ENCODE data around the gene KCNAB2. TPM values are rescaled to one million over a fixed set of nuclear protein-coding genes. Genes with fewer than 3 reads are reported as not detected.

The KCNAB2 gene
- total RNA-seq, 1 donor from 2014 or later, result 3.1 TPM

DNA sequence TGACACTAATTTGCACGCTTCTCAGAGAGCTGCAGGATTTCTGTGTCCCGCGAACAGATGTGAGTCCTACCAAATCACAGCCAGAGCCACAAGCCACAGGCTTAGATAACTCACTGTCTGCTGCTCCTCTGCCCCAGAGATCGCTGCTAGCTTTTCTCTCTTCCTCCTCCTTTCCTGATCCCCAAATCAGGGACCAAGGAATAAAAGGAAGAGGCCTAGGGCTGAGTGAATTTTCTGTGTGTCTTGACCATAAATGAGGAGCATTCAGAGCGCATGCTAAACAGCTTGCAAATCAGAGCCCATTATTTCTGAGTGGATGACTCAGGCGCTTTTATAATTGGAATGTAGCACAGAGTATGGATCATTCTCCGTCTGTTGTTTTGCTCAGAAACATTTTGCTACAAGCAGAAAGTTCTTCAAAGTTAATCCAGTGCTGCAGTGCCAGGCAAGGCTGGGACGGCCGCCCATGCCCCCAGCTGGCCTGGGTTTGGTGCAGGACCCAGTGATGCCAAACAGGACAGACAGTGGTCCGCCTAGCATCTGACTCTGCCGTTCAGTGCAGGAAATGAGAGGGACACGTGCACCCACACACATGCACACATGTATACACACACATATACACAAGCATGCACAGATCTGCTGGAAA lies 38.2 kb downstream of the KCNAB2 start:
- no peak overlapping the region for H3K9ac ChIP-seq (ENCODE audit: low read length)
- Mint-ChIP-seq H3K4me1 (ENCODE audit: low read depth, unreplicated experiment) (peaks cover 9% of the 10 kb centered on the region), H3K27ac (ENCODE audit: unreplicated experiment) (no peak overlapping the region), H3K9me3 (ENCODE audit: unreplicated experiment) (no peaks in the 10 kb centered on the region), H3K36me3 (ENCODE audit: low read depth, unreplicated experiment) (no peaks in the 10 kb centered on the region), H3K4me3 (ENCODE audit: unreplicated experiment) (no peak overlapping the region), H3K27me3 (ENCODE audit: low read depth, unreplicated experiment) (peaks cover 30% of the 10 kb centered on the region)
- DNase-seq (ENCODE audit: low read depth) (peak; percentile 37), FAIRE-seq (no peak)
- peaks cover 3% of the 10 kb centered on the region for H3K4me1 ChIP-seq (ENCODE audit: insufficient read depth, low read length)
- peaks cover 12% of the 10 kb centered on the region for H3K27me3 ChIP-seq (ENCODE audit: insufficient read depth, low read length)
- no peaks in the 10 kb centered on the region for H3K36me3 ChIP-seq (ENCODE audit: insufficient read depth, low read length)
- H3K9me3 ChIP-seq (ENCODE audit: insufficient read depth, low read depth, low read length), result no peaks in the 10 kb centered on the region
- peak overlapping the region; percentile 37 for H3K4me2 ChIP-seq (ENCODE audit: low read length)
- TF ChIP-seq, protein P1, sequence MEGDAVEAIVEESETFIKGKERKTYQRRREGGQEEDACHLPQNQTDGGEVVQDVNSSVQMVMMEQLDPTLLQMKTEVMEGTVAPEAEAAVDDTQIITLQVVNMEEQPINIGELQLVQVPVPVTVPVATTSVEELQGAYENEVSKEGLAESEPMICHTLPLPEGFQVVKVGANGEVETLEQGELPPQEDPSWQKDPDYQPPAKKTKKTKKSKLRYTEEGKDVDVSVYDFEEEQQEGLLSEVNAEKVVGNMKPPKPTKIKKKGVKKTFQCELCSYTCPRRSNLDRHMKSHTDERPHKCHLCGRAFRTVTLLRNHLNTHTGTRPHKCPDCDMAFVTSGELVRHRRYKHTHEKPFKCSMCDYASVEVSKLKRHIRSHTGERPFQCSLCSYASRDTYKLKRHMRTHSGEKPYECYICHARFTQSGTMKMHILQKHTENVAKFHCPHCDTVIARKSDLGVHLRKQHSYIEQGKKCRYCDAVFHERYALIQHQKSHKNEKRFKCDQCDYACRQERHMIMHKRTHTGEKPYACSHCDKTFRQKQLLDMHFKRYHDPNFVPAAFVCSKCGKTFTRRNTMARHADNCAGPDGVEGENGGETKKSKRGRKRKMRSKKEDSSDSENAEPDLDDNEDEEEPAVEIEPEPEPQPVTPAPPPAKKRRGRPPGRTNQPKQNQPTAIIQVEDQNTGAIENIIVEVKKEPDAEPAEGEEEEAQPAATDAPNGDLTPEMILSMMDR (IDR thresholded peaks at IDR 0.05; ENCODE audit: insufficient read depth, low read depth, low read length), result no peak
- TF ChIP-seq EZH2 (IDR thresholded peaks at IDR 0.05; ENCODE audit: insufficient read depth, low read length), result no peak
- no peak overlapping the region for H3K27ac ChIP-seq (ENCODE audit: low read depth, low read length)
- H2AFZ ChIP-seq (ENCODE audit: low read depth, low read length), result peak overlapping the region; percentile 43
- no peak overlapping the region for H3K4me3 ChIP-seq (ENCODE audit: insufficient read depth, low read depth, low read length)
- no peaks in the 10 kb centered on the region for H4K20me1 ChIP-seq (ENCODE audit: insufficient read depth, low read length)
- no peaks in the 10 kb centered on the region for H3K79me2 ChIP-seq (ENCODE audit: insufficient read depth, low read length)

DNA sequence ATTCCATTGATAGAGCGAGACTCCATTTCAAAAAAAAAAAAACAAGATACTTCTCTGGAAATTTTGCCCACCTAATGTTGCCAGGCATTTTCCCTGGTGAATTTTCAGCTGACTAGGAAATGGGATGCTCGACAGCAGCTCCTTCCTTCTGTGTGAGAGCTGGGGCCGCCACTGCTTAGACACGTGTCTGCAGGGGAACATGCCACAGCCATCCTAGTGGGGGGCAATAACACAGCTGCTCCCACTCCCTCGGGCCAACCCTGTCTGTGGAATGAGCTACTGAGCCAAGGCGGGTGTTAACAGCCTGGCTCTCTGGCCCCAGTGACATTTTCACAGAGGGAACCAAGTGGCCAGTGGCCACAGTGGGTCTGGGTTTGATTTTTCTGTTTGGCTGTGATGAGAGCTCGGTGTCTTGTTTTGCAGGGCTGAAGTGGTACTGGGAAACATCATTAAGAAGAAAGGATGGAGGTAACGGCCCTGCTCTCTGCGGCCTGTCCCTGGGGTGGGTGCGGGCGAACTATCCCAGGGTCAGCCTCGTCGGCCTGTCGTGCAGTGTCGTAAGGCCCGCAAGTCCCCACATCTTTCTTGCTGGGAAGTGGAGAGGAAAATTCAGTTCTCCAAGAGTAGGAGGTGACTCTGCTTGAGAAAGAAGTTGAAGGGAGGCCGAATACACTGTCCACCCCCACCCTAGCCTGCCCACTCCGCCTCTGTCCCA lies 39.2 kb downstream of the KCNAB2 start:
- no peaks in the 10 kb centered on the region for H3K79me2 ChIP-seq (ENCODE audit: insufficient read depth, low read length)
- Mint-ChIP-seq H3K27ac (ENCODE audit: unreplicated experiment) (no peak overlapping the region), H3K36me3 (ENCODE audit: low read depth, unreplicated experiment) (no peaks in the 10 kb centered on the region), H3K27me3 (ENCODE audit: low read depth, unreplicated experiment) (peaks cover 26% of the 10 kb centered on the region), H3K9me3 (ENCODE audit: unreplicated experiment) (no peaks in the 10 kb centered on the region), H3K4me3 (ENCODE audit: unreplicated experiment) (no peak overlapping the region), H3K4me1 (ENCODE audit: low read depth, unreplicated experiment) (peaks cover 9% of the 10 kb centered on the region)
- DNase-seq (ENCODE audit: low read depth) (no peak), FAIRE-seq (no peak)
- peaks cover 3% of the 10 kb centered on the region for H3K4me1 ChIP-seq (ENCODE audit: insufficient read depth, low read length)
- no peak overlapping the region for H2AFZ ChIP-seq (ENCODE audit: low read depth, low read length)
- TF ChIP-seq, protein P1 (IDR thresholded peaks at IDR 0.05; ENCODE audit: insufficient read depth, low read depth, low read length), result no peak
- no peak for TF ChIP-seq EZH2 (IDR thresholded peaks at IDR 0.05; ENCODE audit: insufficient read depth, low read length)
- no peaks in the 10 kb centered on the region for H4K20me1 ChIP-seq (ENCODE audit: insufficient read depth, low read length)
- no peak overlapping the region for H3K4me3 ChIP-seq (ENCODE audit: insufficient read depth, low read depth, low read length)
- no peak overlapping the region for H3K9ac ChIP-seq (ENCODE audit: low read length)
- no peaks in the 10 kb centered on the region for H3K9me3 ChIP-seq (ENCODE audit: insufficient read depth, low read depth, low read length)
- H3K27ac ChIP-seq (ENCODE audit: low read depth, low read length), result no peak overlapping the region
- H3K4me2 ChIP-seq (ENCODE audit: low read length), result no peak overlapping the region
- no peaks in the 10 kb centered on the region for H3K36me3 ChIP-seq (ENCODE audit: insufficient read depth, low read length)
- peaks cover 8% of the 10 kb centered on the region for H3K27me3 ChIP-seq (ENCODE audit: insufficient read depth, low read length)

DNA sequence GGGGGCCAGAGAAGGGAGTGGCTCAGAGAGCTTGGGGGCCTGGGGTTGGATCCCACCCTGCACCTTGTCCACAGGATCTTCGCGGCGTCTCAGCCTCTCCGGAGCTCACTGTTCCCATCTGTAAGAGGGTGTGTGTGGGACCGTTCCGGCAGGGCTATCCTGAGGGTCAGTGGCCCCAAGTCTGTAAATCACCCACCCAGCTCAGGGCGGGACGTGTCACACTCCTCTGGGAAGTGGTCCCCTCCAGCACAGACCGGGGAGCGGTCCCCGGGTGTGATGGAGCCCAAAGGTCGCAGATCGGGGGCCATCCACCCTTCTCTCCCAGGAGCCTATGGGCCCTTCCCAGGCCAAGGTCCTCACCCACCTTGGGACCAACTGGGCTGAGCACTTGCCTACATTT lies 40.0 kb downstream of the KCNAB2 start:
- Histone ChIP-seq H3K9me3 (ENCODE audit: insufficient read depth, low read depth, low read length) (no peaks in the 10 kb centered on the region), H3K27ac (ENCODE audit: low read depth, low read length) (no peak overlapping the region), H3K4me3 (ENCODE audit: insufficient read depth, low read depth, low read length) (no peak overlapping the region), H3K79me2 (ENCODE audit: insufficient read depth, low read length) (no peaks in the 10 kb centered on the region), H3K4me2 (ENCODE audit: low read length) (no peak overlapping the region), H3K36me3 (ENCODE audit: insufficient read depth, low read length) (no peaks in the 10 kb centered on the region), H3K9ac (ENCODE audit: low read length) (no peak overlapping the region), H2AFZ (ENCODE audit: low read depth, low read length) (no peak overlapping the region), H3K27me3 (ENCODE audit: insufficient read depth, low read length) (peaks cover 6% of the 10 kb centered on the region), H3K4me1 (ENCODE audit: insufficient read depth, low read length) (peaks cover 3% of the 10 kb centered on the region), H4K20me1 (ENCODE audit: insufficient read depth, low read length) (no peaks in the 10 kb centered on the region)
- FAIRE-seq, result no peak
- H3K27me3 Mint-ChIP-seq (ENCODE audit: low read depth, unreplicated experiment), result peaks cover 27% of the 10 kb centered on the region
- H3K4me1 Mint-ChIP-seq (ENCODE audit: low read depth, unreplicated experiment), result peaks cover 9% of the 10 kb centered on the region
- H3K36me3 Mint-ChIP-seq (ENCODE audit: low read depth, unreplicated experiment), result no peaks in the 10 kb centered on the region
- no peak for DNase-seq (ENCODE audit: low read depth)
- no peaks in the 10 kb centered on the region for H3K9me3 Mint-ChIP-seq (ENCODE audit: unreplicated experiment)
- TF ChIP-seq EZH2 (IDR thresholded peaks at IDR 0.05; ENCODE audit: insufficient read depth, low read length), result no peak
- TF ChIP-seq, protein P1 (IDR thresholded peaks at IDR 0.05; ENCODE audit: insufficient read depth, low read depth, low read length), result no peak
- no peak overlapping the region for H3K27ac Mint-ChIP-seq (ENCODE audit: unreplicated experiment)
- H3K4me3 Mint-ChIP-seq (ENCODE audit: unreplicated experiment), result no peak overlapping the region

All from astrocyte (in vitro differentiated cells and primary cell).